Common myeloid progenitor, CD34-positive (primary cell): ENCODE results near the gene MGAT4C.

Source experiments
- CTCF ChIA-PET: fragments of 350-600 bp; sonication (Branson Sonifier 250); formaldehyde crosslinking; loops from one replicate; lab custom pipeline; 2021; ENCODE audit warnings: antibody characterized with exemption; lab: Charles Lee
- POLR2A ChIA-PET: fragments of 350-600 bp; sonication (Branson Sonifier 250); formaldehyde crosslinking; loops from one replicate; lab custom pipeline; 2021; ENCODE audit warnings: antibody characterized with exemption; lab: Charles Lee
- DNase-seq, 3 donors: peaks; one replicate each; pipeline versions ENCODE4 v3.0.0 to v3.0.0-alpha.2; 2013
- H3K27ac ChIP-seq, 2 experiments: 1 replicate in 1 of 2; 2 replicates in 1 of 2; pipeline ENCODE4 v1.7.0; 2013; ENCODE audit warnings: inconsistent platforms in 2 of 2, low read length in 2 of 2, mild to moderate bottlenecking in 2 of 2, low read depth in 1 of 2, moderate library complexity in 1 of 2; ENCODE audit not compliant: severe bottlenecking in 2 of 2, insufficient read depth in 1 of 2, poor library complexity in 1 of 2
- H3K27me3 ChIP-seq, 5 experiments: replicated peaks in 2 of 5; 1 replicate in 3 of 5; 2 replicates in 2 of 5; pipeline versions ENCODE4 v1.6.1 to v1.7.0; 2013; ENCODE audit warnings: low read length in 4 of 5, mild to moderate bottlenecking in 2 of 5, moderate library complexity in 2 of 5, inconsistent platforms in 1 of 5; ENCODE audit not compliant: insufficient read depth in 5 of 5, control insufficient read depth in 4 of 5
- H3K36me3 ChIP-seq, 4 experiments: 1 replicate in 2 of 4; 2 replicates in 2 of 4; pipeline versions ENCODE4 v1.6.1 to v1.7.0; 2013; ENCODE audit warnings: low read length in 3 of 4, control low read depth in 1 of 4, mild to moderate bottlenecking in 1 of 4; ENCODE audit not compliant: control insufficient read depth in 4 of 4, insufficient read depth in 4 of 4
- H3K4me1 ChIP-seq, 4 experiments: 1 replicate in 3 of 4; 2 replicates in 1 of 4; pipeline versions ENCODE4 v1.6.1 to v1.7.1; 2013; ENCODE audit warnings: low read length in 3 of 4, mild to moderate bottlenecking in 3 of 4, control low read depth in 1 of 4, inconsistent platforms in 1 of 4, moderate library complexity in 1 of 4; ENCODE audit not compliant: control insufficient read depth in 4 of 4, insufficient read depth in 4 of 4; ENCODE audit errors: control extremely low read depth in 1 of 4
- H3K4me3 ChIP-seq, 7 experiments: 1 replicate in 4 of 7; 2 replicates in 3 of 7; pipeline versions ENCODE4 v1.5.1 to v1.7.0; 2013; ENCODE audit warnings: mild to moderate bottlenecking in 7 of 7, low read length in 6 of 7, moderate library complexity in 6 of 7, inconsistent platforms in 2 of 7, low read depth in 2 of 7, control low read depth in 1 of 7; ENCODE audit not compliant: insufficient read depth in 4 of 7, control insufficient read depth in 1 of 7; ENCODE audit errors: extremely low read depth in 1 of 7
- H3K9me3 ChIP-seq, 5 experiments: 1 replicate in 4 of 5; 2 replicates in 1 of 5; pipeline versions ENCODE4 v1.6.1 to v1.7.1; 2013; ENCODE audit warnings: low read length in 4 of 5, mild to moderate bottlenecking in 2 of 5, inconsistent platforms in 1 of 5, low read depth in 1 of 5, moderate library complexity in 1 of 5; ENCODE audit not compliant: control insufficient read depth in 4 of 5, insufficient read depth in 2 of 5; ENCODE audit errors: control extremely low read depth in 1 of 5
- WGBS: methylation state at CpG from one replicate; pipeline ENCODE4 v1.1.5; 2013; ENCODE audit not compliant: insufficient coverage; 5-methylcytosine and 5-hydroxymethylcytosine counted together

MGAT4C gene

GRCh38 chr12:86006727-86007126 lies 249.5 kb downstream of the MGAT4C start:
- Histone ChIP-seq H3K27me3 (no peaks in the 10 kb centered on the region), H3K9me3 (no peaks in the 10 kb centered on the region), H3K27ac (no peak overlapping the region), H3K4me3 (no peak overlapping the region), H3K36me3 (no peaks in the 10 kb centered on the region), H3K4me1 (no peaks in the 10 kb centered on the region)
- DNase-seq, result no peak
- ChIA-PET POLR2A (no interaction called here), CTCF (no interaction called here)

- Histone ChIP-seq H3K36me3 (no peaks in the 10 kb centered on the region), H3K27me3 (no peaks in the 10 kb centered on the region), H3K4me3 (no peak overlapping the region), H3K4me1 (no peaks in the 10 kb centered on the region), H3K9me3 (peaks cover 0 to 4% (median 0%) of the 10 kb centered on the region in 5 experiments), H3K27ac (no peak overlapping the region)
- 100% methylated on average over 2 of the region's 2 CpGs for WGBS
- ChIA-PET CTCF (no interaction called here), POLR2A (no interaction called here)
- no peak for DNase-seq
Observed at GRCh38 chr12:85998074-85998473, 258.1 kb downstream of the MGAT4C start.

GRCh38 chr12:85996280-85996679 lies 259.9 kb downstream of the MGAT4C start:
- H3K36me3 ChIP-seq, result no peaks in the 10 kb centered on the region
- DNase-seq, result no peak
- H3K4me1 ChIP-seq, result no peaks in the 10 kb centered on the region
- peaks cover 0 to 12% (median 0%) of the 10 kb centered on the region in 5 experiments for H3K9me3 ChIP-seq
- CTCF ChIA-PET, result no interaction called here
- no peak overlapping the region for H3K4me3 ChIP-seq
- POLR2A ChIA-PET, result no interaction called here
- H3K27ac ChIP-seq, result no peak overlapping the region
- H3K27me3 ChIP-seq, result no peaks in the 10 kb centered on the region
- 92% methylated on average over 2 of the region's 3 CpGs for WGBS

GRCh38 chr12:85993746-85994145 lies 262.4 kb downstream of the MGAT4C start:
- no peaks in the 10 kb centered on the region for H3K27me3 ChIP-seq
- no peak overlapping the region for H3K4me3 ChIP-seq
- peaks cover 0 to 15% (median 0%) of the 10 kb centered on the region in 5 experiments for H3K9me3 ChIP-seq
- 100% methylated on average over 3 of the region's 4 CpGs for WGBS
- no peaks in the 10 kb centered on the region for H3K4me1 ChIP-seq
- ChIA-PET POLR2A (no interaction called here), CTCF (no interaction called here)
- DNase-seq, result no peak
- H3K27ac ChIP-seq, result no peak overlapping the region
- no peaks in the 10 kb centered on the region for H3K36me3 ChIP-seq

GRCh38 chr12:85985996-85986395 lies 270.2 kb downstream of the MGAT4C start:
- no peak for DNase-seq

GRCh38 chr12:85983601-85984000 lies 272.6 kb downstream of the MGAT4C start:
- DNase-seq, result no peak
- POLR2A ChIA-PET, result no interaction called here
- Histone ChIP-seq H3K9me3 (no peaks in the 10 kb centered on the region), H3K36me3 (no peaks in the 10 kb centered on the region), H3K4me1 (no peaks in the 10 kb centered on the region), H3K4me3 (no peak overlapping the region), H3K27me3 (no peaks in the 10 kb centered on the region), H3K27ac (no peak overlapping the region)
- CTCF ChIA-PET, result no interaction called here
- WGBS, result no CpG with 5 or more reads among the region's 5 CpGs

More at GRCh38 chr12:85985996-85986395, 270.2 kb downstream of the MGAT4C start:
- Histone ChIP-seq H3K36me3 (no peaks in the 10 kb centered on the region), H3K27me3 (no peaks in the 10 kb centered on the region), H3K27ac (no peak overlapping the region), H3K4me3 (no peak overlapping the region), H3K4me1 (no peaks in the 10 kb centered on the region), H3K9me3 (peaks cover 0 to 2% (median 0%) of the 10 kb centered on the region in 5 experiments)
- POLR2A ChIA-PET, result no interaction called here
- CTCF ChIA-PET, result no interaction called here

GRCh38 chr12:85979641-85980040 lies 276.6 kb downstream of the MGAT4C start:
- Histone ChIP-seq H3K27ac (no peak overlapping the region), H3K9me3 (no peaks in the 10 kb centered on the region), H3K27me3 (no peaks in the 10 kb centered on the region), H3K36me3 (no peaks in the 10 kb centered on the region), H3K4me1 (no peaks in the 10 kb centered on the region), H3K4me3 (no peak overlapping the region)
- DNase-seq, result no peak
- POLR2A ChIA-PET, result no interaction called here
- CTCF ChIA-PET, result interaction anchor here (1.0 kb wide), 1 partner anchor 8 kb away, joined by 3 read pairs; no protein-coding TSS in a partner anchor
- 69% methylated on average over 3 of the region's 4 CpGs for WGBS
